GM19463 (cell line): ENCODE data around the gene RIT1.
"Not testable (repeated sequence)": the region's sequence is repeated elsewhere in the genome, so short reads cannot be mapped to it uniquely, and the experiment has no call there.

Source experiments
- ATAC-seq: cut with Tn5 transposase; IDR thresholded peaks from one replicate; pipeline ENCODE4 v1.9.1; 2021; ENCODE audit warnings: mild to moderate bottlenecking, moderate library complexity; ENCODE audit not compliant: unreplicated experiment

RIT1 gene

DNA sequence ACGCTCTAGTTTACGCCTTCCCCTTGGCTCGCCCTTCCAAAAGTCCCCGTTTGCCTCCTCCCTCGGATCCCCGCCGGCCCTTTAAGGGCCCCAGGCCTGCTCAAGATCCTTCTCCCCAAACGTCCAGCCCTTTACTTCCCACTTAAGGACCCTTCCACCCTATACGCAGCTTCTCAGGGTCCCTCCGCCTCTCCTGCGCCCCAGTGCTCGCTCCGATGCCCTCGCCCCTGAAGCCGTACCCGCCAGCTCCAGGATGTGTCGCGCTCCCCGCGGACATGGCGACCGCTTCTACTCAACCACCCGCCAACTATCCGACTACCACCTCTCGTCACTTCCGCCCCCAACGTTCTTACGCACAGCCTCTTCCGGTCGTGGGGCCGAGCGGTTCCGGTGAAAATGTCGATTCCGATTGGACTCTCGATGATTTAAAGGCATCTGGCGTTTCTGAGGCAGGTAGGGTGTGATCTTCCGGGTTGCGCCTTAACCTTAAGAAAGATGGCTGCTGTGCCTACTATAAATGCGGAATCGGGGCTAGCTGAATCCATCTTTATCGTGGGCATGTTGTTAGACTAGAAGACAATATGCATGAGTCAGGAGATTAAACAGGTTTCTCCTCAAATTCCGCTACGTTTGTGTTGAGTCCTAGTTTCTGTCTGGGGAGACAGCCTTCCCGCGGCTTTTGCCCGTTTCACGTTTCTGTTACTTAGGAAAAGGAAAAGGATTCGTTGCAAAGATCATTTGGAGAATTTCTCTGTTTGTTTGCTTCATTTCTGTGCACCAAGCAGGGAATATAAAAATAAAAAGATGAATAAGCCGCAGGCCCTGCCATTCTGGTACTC, 23.2 kb upstream of the RIT1 start, which contains the start of gene KHDC4:
TSS of gene KHDC4 (minus strand) at position 317 of the 839 bp plus-strand sequence. CDS start at position 277, 40 bp downstream.
- ATAC-seq = peak; percentile 92

DNA sequence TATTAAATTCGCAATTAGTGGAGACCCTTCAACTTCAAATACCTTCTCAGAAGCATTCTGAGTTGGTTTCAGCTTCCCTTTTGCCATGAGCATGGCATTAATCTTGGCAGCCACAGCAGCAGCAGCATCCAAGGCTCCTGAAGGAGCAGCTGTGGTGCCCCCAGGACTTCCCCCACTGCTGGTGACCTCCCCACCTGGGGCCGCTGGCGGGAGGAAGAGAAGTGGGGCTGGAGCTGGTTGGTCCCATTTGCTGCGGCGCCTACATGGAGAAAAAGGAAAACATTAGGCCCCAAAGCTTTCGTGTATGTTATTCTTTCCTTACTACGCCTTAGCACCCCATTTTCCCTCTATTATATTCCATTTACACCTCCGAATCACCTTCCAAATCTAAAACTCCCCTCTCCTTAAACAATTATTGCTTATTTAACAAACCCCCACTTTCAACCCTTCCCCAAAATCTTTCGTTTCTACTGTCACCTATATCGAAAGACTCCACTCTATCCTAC, 22.5 kb upstream of the RIT1 start:
- ATAC-seq = no peak

DNA sequence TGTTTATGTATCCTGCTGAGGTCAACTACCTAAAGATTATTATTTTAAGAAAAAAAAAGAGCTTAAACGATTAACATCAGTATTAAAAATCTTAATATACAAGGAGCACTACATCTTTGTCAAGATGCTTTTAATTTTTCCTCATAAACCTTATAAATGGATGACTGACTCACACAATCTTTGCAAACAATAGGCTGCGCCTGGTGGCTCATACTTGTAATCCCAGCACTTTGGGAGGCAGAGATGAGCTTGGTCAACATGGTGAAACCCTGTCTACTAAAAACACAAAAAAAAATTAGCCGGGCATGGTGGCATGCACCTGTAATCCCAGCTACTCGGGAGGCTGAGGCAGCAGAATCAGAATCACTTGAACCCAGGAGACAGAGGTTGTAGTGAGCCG, 21.3 kb upstream of the RIT1 start:
- no peak for ATAC-seq

DNA sequence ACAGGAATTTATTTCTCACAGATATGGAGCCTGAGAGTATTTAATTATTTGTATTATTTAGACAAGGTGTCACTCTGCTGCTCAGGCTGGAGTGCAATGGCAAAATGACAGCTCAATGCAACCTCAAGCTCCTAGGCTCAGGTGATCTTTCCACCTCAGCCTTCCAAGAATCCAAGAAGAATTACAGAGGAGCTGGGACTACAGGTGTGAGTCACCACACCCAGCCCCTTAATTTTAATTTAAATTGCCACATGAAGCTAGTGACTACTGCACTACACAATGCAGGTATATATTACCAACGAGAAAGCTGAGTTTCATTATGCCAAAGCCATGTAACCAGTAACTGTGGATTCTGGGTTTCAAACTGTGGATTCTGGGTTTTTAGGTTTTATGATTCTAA, 20.9 kb upstream of the RIT1 start:
- ATAC-seq = no peak

DNA sequence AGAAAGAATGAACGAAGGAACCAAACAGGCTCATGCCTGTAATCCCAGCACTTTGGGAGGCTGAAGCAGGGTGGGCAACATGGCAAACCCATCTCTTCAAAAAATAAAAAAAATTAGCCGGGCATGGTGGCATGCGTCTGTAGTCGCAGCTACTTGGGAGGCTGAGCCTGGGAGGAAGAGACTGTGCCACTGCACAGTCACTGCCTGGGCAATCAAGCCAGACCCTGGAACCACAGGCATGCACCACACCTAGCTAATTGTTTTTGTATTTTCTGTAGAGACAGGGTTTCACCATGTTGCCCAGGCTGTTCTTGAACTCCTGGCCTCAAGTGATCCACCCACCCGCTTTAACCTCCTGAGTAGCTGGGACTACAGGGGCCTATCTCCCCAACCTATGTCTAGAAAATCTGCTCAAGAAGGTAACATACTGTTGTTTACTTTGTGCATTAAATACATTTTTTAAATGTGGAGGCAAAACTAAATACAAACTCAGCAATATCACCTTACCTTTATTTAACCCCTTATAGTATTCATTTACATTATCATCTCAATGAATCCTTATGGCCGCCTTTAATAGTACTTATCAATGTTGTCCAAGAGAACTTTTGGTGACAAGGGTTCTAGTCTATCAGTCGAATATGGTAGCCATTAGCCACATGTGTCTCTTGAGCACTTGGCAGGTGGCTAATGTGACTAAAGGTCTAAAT, 20.3 kb upstream of the RIT1 start:
- no peak for ATAC-seq

DNA sequence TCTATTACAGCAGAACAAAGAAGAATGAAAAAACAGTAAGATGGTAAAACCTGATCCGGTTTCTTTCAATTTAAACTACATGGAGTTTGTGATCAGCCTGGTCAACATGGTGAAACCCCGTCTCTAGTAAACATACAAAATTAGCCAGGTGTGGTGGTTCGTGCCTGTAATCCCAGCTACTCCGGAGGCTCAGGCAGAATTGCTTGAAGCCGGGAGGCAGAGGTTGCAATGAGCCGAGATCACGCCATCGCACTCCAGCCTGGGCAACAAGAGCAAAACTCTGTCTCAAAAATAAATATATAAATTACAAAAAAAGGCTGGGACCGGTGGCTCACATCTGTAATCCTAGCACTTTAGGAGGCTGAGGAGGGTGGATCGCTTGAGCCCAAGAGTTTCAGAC, 19.6 kb upstream of the RIT1 start:
- ATAC-seq = not testable (repeated sequence)

DNA sequence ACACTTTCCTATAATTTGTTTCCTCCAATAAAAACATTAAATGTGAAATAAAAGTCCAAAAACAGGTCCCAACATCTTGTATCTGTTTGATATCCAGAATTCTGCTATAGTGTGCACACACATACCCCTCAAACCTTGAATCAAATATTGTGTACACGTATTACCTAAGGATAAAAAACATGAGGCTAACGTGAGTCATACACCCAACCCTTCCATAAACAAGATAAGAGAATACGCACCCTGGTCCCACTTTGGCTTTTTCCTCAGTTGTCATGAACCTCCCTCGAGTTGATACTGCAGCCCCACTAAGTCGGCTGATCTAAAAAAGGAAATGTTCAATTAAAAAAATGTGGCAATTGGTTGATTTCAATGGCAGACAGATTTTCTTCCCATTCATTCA, 17.9 kb upstream of the RIT1 start:
- ATAC-seq = no peak

DNA sequence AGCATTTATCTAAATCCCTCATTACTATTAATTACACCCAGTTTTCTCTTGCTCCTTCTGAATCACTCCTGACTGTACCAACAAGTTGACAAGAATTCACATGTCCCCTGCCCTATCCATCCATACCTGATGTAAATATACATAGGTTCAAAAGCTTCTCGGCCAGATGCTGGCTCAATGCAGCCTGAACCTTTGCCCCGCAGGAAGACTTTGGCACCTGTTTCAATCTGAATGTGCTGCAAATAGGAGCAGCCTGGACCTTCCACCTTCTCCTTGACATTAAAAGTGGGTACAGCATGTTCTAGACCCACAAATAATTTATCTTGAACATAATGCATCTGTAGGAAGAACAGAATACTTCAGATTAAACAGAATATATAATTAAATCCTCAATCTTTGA, 14.4 kb upstream of the RIT1 start:
- ATAC-seq = no peak

DNA sequence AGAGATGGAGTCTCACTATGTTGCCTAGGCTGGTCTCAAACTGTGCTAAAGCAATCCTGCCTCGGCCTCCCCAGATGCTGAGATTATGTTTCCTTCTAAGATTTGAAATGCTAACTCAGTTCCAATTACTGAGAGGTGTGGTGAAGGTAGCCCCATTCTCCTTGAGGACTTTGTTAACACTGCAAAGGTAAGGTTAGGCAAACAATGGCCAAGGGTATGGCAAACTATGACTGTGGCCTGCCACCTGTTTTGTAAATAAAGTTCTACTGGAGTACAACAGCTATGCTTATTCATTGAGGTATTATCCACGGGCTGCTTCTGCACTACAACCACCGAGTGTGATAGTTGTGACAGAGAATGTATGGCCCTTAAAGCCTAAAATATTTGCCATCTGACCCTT, 9.6 kb upstream of the RIT1 start:
- ATAC-seq = no peak

DNA sequence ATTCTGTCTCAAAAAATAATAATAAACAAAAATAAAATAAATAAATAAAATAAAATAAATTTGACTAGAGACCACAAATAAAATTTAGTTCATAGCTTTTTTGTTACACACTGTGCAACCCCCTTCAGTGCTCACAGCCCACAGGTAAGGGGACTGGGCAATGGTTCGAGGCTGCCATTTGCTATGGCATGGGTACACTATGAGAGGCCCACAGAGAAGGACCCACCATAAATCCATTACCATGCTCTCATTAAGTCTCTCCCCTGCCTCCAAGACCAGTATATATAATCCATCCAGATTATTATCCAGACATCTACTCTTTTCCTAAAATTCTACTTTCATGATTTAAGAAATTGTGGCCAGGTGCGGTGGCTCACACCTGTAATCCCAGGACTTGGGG, 8.7 kb upstream of the RIT1 start:
- no peak for ATAC-seq

DNA sequence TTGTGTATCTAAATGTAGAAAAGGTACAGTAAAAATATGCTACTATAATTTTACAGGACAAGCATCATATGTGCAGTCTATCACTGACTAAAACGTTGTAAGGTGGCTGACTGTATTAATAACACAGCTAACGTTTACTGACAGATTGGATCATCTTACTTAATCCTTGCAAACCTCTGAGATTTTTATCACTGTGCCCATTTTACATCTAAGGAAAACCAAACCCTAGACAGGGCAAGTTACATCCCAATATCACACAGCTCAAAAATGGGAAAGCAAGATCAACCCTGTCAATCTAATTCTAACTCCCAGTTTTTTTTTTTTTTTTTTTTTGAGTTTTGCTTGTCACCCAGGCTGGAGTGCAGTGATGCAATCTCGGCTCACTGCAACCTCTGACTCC, 7.5 kb upstream of the RIT1 start:
- no peak for ATAC-seq

DNA sequence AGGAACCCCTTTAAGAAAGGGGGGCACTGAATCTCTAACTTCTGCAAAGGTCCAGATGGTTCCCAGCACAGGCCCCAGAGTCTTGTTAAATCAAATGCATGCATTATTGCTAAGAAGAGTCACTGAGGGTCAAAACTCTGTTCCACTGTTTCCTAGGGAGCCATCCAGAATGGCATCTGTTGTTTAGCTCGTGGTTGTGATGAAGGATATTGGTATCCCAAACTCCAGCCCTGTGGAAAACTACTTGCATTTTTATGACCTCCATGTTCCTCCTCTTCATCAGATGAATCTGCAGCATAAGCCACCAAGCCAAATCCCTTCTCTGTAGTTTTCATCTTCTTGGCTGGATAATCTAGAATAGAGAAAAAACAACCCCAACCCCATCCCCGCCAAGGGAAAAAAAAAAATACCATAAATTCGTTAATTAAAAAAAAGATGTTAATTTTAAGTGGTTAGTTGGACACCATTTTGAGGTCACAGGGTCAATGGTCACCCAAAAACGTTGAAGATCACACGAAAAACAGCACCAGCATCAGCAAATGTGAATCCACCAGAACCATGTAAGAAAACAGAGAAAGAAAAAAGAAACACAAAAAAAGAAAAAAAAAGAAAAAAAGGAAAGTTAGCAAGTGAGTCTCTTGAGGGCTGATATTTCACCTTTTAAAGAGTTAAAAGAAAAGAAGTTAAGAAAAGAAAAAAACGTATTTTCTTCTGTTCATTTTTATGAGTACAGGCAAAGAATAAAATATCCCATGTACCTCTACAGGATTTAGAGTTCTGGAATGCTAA, 3.0 kb upstream of the RIT1 start:
- ATAC-seq = no peak

DNA sequence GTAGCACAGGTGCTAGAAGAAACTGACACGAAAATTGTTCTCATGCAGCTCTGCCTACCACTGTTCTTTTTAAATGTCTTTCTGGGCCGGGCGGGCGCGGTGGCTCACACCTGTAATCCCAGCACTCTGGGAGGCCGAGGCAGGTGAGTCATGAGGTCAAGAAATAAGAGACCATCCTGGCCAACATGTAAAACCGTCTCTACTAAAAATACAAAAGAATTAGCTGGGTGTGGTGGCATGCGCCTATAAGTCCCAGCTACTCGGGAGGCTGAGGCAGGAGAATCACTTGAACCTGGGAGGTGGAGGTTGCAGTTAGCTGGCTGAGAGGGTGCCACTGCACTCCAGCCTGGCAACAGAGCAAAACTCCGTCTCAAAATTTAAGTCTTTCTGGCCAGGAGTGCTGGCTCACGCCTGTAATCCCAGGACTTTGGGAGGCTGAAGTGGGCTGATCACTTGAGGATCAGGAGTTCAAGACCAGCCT, 947 bp upstream of the RIT1 start:
- ATAC-seq = no peak

DNA sequence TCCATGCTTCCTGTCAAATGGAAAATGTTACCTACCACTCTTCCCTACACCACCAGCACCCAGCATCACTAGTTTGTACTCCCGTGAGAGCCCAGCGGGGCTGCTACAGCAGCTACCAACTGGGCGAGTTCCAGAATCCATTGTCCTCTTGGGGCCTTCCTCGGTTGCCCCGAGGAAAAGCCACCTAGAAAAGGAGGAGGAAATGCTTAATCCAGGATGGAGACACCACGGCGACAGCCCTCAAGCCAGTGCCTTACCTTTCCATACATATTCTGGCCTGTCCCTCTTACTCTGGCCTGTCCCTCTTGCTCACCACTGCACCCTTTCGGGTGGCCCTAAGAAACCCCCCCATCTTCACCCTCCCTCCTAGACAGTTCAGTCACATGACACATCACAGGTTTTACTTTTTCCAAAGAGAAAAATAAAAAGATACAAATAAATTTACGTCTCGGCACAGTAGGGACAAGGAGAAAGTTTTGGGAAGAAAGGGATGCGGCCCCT, 478 bp downstream of the RIT1 start:
- peak; percentile 29 for ATAC-seq

DNA sequence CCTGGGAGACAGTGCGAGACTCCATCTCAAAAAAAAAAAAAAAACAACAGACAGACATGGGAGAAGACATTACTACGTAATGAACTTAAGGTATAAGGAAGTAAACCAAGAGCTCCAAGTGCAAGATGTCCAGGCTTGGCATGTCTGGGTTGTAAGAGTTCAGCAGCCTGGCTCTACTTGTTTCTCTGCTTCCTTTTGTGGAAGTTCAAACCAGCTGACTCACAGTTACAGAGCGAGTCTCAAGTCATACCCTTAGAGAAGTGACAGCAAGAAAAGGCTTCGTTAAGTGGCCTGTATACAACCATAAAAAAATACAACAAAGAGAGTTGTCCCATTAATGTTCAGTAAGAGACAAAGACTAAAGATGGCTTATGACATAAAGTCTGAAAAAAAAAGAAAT, 1.3 kb downstream of the RIT1 start:
- no peak for ATAC-seq

DNA sequence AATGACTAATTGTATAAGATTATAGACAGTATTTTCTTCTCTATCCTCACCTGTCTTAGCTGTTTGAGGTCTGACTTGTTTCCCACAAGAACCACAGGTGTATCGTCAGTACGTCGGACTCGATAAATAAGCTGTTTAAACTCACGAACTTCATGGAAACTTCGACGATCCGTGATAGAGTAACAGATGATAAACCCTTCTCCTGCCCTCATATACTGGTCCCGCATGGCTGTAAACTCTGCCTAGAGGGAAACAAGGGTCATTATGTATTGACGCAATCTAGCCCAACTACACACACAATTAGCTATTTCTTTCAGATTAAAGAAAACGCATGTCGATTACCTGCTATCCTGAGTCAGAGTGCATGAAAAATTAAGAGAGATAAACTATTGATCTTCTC, 6.9 kb downstream of the RIT1 start:
- ATAC-seq = no peak

DNA sequence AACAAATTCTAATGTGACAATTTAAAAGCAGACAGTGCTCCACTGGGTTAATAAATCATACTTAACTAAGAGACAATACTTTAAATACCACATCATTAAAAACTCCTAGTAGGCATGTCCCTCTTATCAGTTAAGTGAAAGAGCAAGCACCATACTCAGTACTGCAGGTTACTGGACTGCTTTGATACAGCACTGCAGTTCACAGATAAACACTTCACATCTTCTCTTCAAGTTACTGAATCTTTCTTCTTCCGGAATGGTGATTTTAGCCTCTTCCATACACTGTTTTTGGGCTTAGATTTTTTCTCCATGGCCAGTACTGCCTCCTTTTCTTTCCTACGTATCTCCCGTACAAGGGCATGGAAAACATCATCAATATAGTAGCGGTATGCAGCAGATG, 11.0 kb downstream of the RIT1 start:
- no peak for ATAC-seq

DNA sequence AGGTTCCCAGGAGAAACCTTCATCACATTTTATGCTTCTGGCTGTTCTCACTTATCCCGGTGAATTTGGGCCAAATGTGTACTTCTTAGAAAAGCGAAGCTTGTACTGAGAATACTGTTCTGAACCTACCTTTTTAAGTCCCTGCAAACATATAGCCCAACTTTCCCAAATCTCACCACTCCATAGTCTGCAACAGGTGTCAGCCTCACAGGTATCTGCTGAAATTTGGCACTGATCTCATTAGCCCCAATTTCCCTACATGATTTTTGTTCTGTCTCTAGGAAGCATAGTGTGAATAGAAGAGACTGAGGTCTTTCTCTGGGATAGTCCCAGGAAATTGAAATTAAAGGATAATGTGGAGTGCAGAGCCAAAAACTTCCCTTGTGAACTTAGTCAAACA, 11.5 kb downstream of the RIT1 start:
- ATAC-seq = no peak

DNA sequence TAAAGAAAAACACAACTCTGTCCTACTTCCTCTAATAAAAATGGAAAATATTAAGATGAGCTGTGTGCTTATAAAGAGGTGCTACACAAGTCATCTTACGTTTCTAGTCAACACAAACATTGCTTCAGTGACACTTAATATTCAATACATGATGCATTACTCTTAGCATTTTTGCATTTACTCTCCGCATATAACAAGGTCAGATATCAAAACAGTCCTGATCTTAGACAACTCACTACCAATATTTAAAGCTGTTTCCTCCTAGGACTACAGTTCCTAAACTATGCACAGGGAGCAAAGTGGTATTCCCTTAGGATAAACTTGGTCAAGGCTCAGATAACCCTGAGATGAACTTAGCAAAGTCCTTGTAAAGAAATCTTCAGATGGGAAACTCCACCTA, 12.3 kb downstream of the RIT1 start:
- no peak for ATAC-seq

DNA sequence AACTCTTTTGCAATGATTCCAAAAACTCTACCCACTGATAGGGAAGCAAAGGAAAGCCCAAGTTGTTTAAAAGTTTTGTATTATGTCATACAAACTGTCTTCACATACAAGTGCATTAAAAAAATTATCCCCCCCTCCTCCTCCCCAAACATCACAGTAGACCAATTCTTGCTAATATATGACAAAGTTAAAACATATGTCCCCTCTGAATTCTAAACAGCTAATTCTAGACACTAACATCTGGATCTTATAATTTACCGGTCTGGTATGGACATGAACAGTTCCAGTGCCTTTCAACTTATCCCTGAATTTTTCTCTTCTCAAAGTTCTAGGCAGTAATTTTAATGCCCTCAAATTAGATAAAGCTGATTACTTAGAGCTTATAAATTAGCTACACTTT, 13.4 kb downstream of the RIT1 start:
- ATAC-seq = no peak

DNA sequence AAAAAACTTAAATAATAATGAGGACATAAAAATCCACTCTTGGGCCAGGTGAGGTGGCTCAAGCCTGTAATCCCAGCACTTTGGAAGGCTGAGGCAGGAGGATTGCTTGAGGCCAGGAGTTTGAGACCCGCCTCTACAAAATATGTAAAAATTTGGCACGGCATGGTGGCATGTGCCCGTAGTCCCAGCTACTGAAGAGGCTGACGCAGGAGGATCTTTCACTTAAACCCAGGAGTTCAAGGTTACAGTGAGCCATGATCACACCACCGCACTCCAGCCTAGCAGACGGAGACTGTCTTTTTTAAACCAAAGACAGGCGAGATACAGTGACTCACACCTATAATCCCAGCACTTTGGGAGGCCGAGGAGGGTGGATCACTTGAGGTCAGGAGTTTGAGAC, 14.7 kb downstream of the RIT1 start:
- not testable (repeated sequence) for ATAC-seq
